HS-27A (cell line): Measurements from ENCODE around the gene NSUN5.
"Not testable (repeated sequence)": the region's sequence is repeated elsewhere in the genome, so short reads cannot be mapped to it uniquely, and the experiment has no call there.

ENCODE experiments used
- DNase-seq: peaks from one replicate; pipeline ENCODE4 v3.0.0-alpha.2; 2012; ENCODE audit warnings: low read depth, missing footprints

The NSUN5 gene

GRCh38 chr7:73325424-73325823, 16.8 kb upstream of the NSUN5 start:
- DNase-seq, result not testable (repeated sequence)

GRCh38 chr7:73324081-73324845, 15.6 kb upstream of the NSUN5 start:
- not testable (repeated sequence) for DNase-seq

GRCh38 chr7:73323434-73324080, 14.9 kb upstream of the NSUN5 start:
- not testable (repeated sequence) for DNase-seq

DNA sequence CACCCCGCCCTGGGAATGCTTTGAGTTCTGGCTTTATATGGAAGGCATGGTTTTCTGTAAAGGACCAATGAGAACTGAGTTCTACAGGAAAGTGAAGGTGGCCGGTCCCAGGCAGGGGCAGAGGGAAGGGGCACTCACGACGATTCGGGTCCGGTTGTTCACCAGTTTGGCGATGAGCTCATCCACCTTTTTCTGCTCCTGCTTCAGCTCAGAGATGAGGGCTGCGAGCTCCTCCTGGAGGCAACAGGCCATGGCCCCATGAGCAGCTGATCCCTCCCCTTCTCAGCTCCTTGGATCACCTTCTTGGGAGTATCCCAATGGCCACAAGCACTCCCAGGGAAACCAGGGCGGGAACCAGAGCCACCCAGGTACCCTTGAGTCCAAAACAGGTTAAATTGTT, 11.4 kb upstream of the NSUN5 start:
- not testable (repeated sequence) for DNase-seq

DNA sequence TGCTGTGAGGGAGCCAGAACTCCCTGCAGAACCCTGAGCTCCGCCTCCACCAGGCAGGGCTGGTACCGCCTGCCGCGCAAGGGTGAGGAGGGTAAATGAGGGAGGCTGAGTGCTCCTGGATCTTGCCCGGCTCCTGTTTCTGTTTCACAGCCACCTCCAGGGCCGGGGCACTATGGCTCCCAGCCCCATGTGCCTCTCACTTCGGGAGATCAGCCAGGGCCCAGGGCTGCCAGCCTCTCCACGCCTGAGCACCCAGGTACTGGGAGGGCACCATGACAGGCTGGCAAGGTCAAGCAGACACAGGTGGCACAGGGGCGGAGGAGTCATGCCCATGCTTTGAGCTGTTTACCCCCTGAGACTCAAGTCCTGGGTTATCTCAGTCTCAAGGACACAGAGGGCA, 10.9 kb upstream of the NSUN5 start:
- not testable (repeated sequence) for DNase-seq

DNA sequence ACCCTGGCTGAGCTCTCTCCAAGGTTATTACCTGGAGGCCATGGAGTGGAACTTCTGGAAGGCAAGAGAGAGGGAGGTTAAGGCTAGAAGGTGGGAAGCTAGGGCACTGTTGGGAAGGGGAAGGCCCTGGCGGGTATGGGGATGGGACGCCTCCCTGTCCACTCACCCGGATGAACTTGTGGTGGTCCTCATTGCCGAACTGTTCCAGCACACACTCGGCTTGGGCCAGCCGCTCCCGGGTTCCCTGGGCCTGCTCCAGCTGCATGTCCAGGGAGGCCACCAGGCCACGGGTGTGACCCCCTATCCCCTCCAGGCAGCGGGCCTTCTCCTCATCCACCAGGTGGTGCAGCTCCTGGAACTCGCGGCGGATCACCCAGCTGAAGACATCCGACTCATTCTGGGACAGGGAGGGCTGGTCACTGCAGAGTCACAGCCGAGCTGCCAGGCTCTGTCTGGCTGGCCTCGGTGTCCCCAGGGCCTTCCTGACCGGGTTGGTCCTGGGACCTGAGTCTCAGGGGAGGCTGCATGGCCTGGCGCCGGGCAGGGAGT, 10.1 kb upstream of the NSUN5 start:
- not testable (repeated sequence) for DNase-seq

DNA sequence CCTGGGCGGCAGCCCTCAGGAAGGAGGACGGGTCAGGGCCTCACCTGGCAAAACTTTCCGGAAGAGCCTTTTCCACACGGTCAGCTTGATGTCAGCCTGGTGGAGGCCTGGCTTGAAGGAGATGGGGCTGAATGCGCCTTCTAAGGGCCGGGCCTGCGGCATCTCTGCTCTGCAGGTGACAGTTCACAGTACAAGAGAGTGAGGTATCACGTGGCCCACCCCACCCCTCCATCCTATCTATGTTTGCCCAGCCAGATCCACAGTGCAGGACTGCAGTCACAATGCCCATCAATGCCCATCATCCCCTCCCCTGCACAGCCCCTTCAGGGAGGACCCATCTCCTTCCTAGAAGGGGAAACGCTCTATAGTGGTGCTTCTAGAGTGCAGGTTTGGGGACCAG, 7.9 kb upstream of the NSUN5 start:
- no peak for DNase-seq

DNA sequence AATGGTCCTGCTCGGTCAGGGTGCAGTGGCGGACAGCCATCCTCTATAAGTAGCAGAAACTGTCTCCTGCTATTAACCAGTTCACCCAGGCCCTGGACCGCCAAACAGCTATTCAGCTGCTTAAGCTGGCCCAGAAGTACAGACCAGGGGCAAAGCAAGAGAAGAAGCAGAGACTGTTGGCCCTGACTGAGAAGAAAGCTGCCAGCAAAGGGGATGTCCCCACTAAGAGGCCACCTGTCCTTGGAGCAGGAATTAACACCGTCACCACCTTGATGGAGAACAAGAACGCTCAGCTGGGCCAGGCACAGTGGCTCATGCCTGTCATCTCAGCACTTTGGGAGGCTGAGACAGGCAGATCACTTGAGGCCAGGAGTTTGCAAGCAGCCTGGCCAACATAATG, 5.6 kb upstream of the NSUN5 start:
- DNase-seq, result no peak

DNA sequence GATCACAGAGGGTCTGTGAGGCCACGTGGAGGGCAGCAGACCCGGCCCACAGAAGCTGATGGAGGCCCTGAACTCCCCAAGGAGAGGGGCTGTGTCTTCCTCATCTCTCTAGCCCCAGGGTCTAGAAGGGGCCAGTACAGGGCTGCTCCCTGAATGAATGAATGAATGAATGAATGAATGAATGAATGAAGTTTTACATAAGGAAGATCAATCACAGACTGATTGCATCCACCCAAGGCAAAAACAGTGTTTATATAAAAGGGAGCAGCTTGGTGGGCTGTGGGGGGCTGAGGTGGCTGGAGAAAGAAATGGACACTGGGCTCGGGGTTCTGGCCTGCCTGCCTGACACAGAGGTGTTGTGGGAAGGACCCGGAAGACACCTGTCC, 4.9 kb upstream of the NSUN5 start:
- no peak for DNase-seq

- DNase-seq, result no peak
Observed at GRCh38 chr7:73312831-73313520, 4.3 kb upstream of the NSUN5 start.

GRCh38 chr7:73311421-73311820, 2.8 kb upstream of the NSUN5 start:
- not testable (repeated sequence) for DNase-seq

DNA sequence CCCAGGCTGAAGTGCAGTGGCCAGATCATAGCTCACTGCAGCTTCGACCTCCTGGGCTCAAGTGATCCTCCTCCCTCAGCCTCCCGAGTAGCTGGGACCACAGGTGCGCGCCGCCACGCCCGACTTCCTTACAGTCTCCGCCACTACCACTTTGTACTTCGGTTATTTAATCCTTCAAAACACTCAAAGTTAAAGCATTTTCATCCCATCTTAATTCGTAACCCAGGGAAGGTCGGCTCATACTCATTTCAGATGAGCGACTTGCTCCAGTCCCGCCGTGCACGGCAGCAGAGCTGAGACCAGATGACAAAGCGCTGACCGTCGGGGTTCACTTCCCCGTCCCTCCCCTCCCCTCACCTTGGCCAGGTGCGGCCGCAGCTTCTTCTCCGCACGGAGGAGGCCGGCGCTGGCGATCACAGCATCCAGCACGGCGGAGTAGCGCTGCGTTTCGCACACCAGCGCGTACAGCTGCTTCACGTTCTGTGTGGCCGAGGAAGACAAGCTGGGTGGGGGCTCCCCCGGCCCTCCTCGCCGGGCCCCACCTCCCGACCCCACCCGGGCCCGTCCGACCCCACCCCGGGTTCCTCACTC, 457 bp downstream of the NSUN5 start:
- no peak for DNase-seq

DNA sequence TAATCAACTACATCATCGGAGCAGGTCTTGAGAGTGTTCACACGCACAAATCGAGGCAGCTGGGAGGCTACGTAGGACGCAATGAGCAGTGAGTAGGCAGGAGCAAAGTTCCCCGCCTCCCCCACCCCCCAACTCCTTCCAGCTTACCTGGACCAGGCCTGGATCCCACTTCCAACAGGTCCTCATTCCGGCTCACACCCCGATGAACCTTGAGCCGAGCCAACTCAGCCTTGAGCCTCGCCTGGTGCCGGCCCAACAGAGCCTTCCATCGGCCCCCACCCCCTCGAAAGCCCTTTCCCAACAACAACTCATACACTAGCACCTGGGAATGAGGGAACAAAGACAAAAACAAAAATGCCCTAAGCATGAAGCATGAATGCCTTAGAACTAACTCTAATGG, 1.2 kb downstream of the NSUN5 start:
- DNase-seq, result no peak

- DNase-seq, result not testable (repeated sequence)
Observed at GRCh38 chr7:73304612-73305387, 3.8 kb downstream of the NSUN5 start.

GRCh38 chr7:73304071-73304470, 4.6 kb downstream of the NSUN5 start:
- DNase-seq, result no peak

DNA sequence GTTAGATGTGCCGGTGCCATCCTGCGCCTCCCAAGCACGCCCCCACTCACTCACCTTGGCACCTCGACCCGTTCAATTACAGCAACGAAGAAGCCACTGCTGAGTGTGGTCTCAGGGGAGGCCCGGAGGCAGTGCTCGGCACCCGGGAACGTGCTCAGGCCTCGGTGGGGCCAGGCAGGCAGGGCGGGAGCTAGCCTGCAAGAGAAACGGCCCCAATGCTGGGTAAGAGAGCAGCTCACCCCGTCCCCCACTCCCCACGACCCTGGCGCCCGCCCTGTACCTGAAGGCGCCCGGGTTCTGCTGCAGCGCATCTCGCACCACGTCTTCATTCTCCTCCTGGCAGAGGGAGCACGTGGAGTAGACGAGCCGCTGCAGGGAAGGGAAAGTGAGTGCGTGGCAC, 5.1 kb downstream of the NSUN5 start:
- no peak for DNase-seq

GRCh38 chr7:73302846-73303245, 5.8 kb downstream of the NSUN5 start:
- DNase-seq, result not testable (repeated sequence)

DNA sequence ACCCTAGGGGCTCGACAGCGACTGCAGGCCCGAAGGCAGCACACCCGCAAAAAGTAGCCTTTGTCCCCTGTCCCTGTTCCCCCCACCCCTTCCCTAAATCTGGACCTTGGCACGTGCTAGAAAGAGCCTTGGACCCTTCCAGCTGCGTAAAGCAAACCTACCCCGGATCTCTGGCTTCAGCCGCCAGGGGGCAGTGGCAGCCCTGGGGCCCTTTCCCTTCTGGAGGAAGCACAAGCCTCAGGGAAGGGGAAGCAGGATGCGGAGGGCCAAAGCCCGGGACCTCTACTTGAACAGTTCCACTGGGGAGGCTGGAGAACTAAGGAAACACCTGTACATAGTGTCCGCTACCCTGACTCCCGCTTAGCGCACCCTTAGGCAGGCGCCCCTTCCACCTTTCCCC, 7.5 kb downstream of the NSUN5 start:
- not testable (repeated sequence) for DNase-seq

DNA sequence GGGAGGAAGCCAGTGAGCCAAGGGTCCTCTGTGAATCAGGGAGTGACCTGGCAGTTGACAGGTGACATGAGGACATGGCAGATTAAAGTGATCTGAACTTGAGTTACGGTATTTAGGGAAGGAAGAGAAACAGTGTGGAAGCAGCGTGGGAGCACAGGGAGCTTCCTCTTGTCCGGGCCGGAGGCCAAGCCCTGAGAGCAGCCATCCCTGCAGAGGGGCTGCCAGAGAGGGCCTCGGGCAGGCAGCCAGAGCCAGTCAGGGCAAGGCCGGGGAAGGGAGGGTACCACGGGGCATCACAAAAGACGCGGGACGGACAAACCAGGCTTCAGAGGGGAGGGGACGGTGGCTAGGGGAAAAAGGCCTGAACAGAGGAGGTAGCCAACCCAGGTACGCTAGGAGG, 8.8 kb downstream of the NSUN5 start:
- not testable (repeated sequence) for DNase-seq

- not testable (repeated sequence) for DNase-seq
Observed at GRCh38 chr7:73297706-73298105, 10.9 kb downstream of the NSUN5 start.

GRCh38 chr7:73297235-73297634, 11.4 kb downstream of the NSUN5 start:
- DNase-seq, result not testable (repeated sequence)

GRCh38 chr7:73277210-73277609, 31.4 kb downstream of the NSUN5 start:
- not testable (repeated sequence) for DNase-seq
